GM18861 (cell line): ENCODE measurements around the gene FAM13A.
A peak's percentile ranks its signal among the peaks of the same experiment; 100 is the strongest.

Experiments
- ATAC-seq: cut with Tn5 transposase; IDR thresholded peaks from one replicate; pipeline ENCODE4 v1.9.1; 2021; ENCODE audit not compliant: unreplicated experiment

FAM13A gene

GRCh38 chr4:88754796-88755195 lies 302.2 kb downstream of the FAM13A start:
- ATAC-seq: no peak

- ATAC-seq: peak; percentile 77
Measured at GRCh38 chr4:88753658-88754571, 303.1 kb downstream of the FAM13A start.

GRCh38 chr4:88752754-88753153 lies 304.2 kb downstream of the FAM13A start:
- ATAC-seq: no peak

GRCh38 chr4:88752076-88752463 lies 304.9 kb downstream of the FAM13A start:
- peak; percentile 47 for ATAC-seq

- no peak for ATAC-seq
Measured at GRCh38 chr4:88751258-88752075, 305.5 kb downstream of the FAM13A start.

- ATAC-seq: no peak
Measured at GRCh38 chr4:88750369-88750768, 306.6 kb downstream of the FAM13A start.

GRCh38 chr4:88747351-88747750 lies 309.6 kb downstream of the FAM13A start:
- no peak for ATAC-seq

GRCh38 chr4:88746206-88746605 lies 310.8 kb downstream of the FAM13A start:
- ATAC-seq: no peak

- ATAC-seq: no peak
Measured at GRCh38 chr4:88745581-88746163, 311.3 kb downstream of the FAM13A start.

- ATAC-seq: no peak
Measured at GRCh38 chr4:88745175-88745574, 311.8 kb downstream of the FAM13A start.

GRCh38 chr4:88744609-88745008 lies 312.4 kb downstream of the FAM13A start:
- ATAC-seq: no peak

GRCh38 chr4:88743696-88744095 lies 313.3 kb downstream of the FAM13A start:
- ATAC-seq: no peak

- ATAC-seq: no peak
Measured at GRCh38 chr4:88742561-88742960, 314.4 kb downstream of the FAM13A start.

- no peak for ATAC-seq
Measured at GRCh38 chr4:88738180-88738579, 318.8 kb downstream of the FAM13A start.

GRCh38 chr4:88737307-88737941 lies 319.6 kb downstream of the FAM13A start:
- ATAC-seq: no peak

GRCh38 chr4:88736264-88736663 lies 320.7 kb downstream of the FAM13A start:
- no peak for ATAC-seq

- ATAC-seq: no peak
Measured at GRCh38 chr4:88735564-88735963, 321.4 kb downstream of the FAM13A start.

- ATAC-seq: no peak
Measured at GRCh38 chr4:88734403-88734949, 322.5 kb downstream of the FAM13A start.

GRCh38 chr4:88732714-88733368 lies 324.1 kb downstream of the FAM13A start:
- ATAC-seq: no peak

GRCh38 chr4:88731381-88731780 lies 325.6 kb downstream of the FAM13A start:
- ATAC-seq: no peak
